Left lung (tissue), 10 donors: ENCODE measurements around the gene SZT2. TPM values are rescaled to one million over a fixed set of nuclear protein-coding genes. Genes with fewer than 3 reads are reported as not detected.

Experiments used
- ATAC-seq: fragments of 200-7000 bp; cut with Tn5 transposase; one replicate; pipeline ENCODE4 v1.9.1; 2020; ENCODE audit warnings: moderate library complexity
- DNase-seq, 4 donors: peaks; one replicate each; pipeline ENCODE4 v3.0.0-alpha.2; 2013 to 2020
- H3K27ac ChIP-seq, 2 donors: fragments of 200-600 bp; sonication (generic) in 1 of 2; one replicate each; pipeline versions ENCODE4 v1.5.0 to v1.8.0; 2020 to 2021
- H3K27me3 ChIP-seq, 2 donors: fragments of 200-600 bp; sonication (generic) in 1 of 2; one replicate each; pipeline versions ENCODE4 v1.5.0 to v1.8.0; 2020 to 2021
- H3K36me3 ChIP-seq, 2 donors: fragments of 200-600 bp; sonication (generic) in 1 of 2; one replicate each; pipeline versions ENCODE4 v1.5.0 to v1.8.0; 2020 to 2021
- H3K4me1 ChIP-seq, 2 donors: fragments of 200-600 bp; one replicate each; pipeline ENCODE4 v1.8.0; 2021
- H3K4me3 ChIP-seq, 2 donors: fragments of 200-600 bp; sonication (generic) in 1 of 2; one replicate each; pipeline versions ENCODE4 v1.5.0 to v1.8.0; 2020 to 2021; ENCODE audit warnings: mild to moderate bottlenecking in 1 of 2
- H3K9me3 ChIP-seq, 2 donors: fragments of 200-600 bp; sonication (generic) in 1 of 2; one replicate each; pipeline versions ENCODE4 v1.5.0 to v1.8.0; 2020 to 2021
- intact Hi-C, 2 donors: fragments of 100-400 bp; cut with DNase I; formaldehyde crosslinking; loops; one replicate each; pipeline versions ENCODE4 v1.11.2 to v1.14.2; 2022
- polyA plus RNA-seq, 6 donors: library from polyadenylated mRNA; unstranded; fragments of 120-200 nt; gene quantifications; one replicate each; pipeline ENCODE4 v1.2.1, GENCODE V29; 2013; ENCODE audit not compliant: insufficient read length in 6 of 6
- total RNA-seq, 2 donors: library from RNA; stranded (reverse); fragmentation: NEBNext Ultra II Directional; extraction: Animal tissue kit (Norgen Biotek cat#: 25700); gene quantifications; one replicate each; pipeline ENCODE4 v1.2.1, GENCODE V29; 2021
- TF ChIP-seq, protein P1 (sequence below), 2 donors: fragments of 200-600 bp; sonication (generic) in 1 of 2; IDR thresholded peaks; one replicate each; pipeline versions ENCODE4 v1.5.0 to v1.8.0; 2021; ENCODE audit warnings: antibody characterized with exemption in 2 of 2
- donor health status: DM: no; HTN: yes; CAD: no.
- donor health status: DM: no; HTN: no; CAD: no.

The SZT2 gene
- total and polyA plus RNA-seq, 8 donors = 25.3 to 68.0 (median 33.1) TPM

DNA sequence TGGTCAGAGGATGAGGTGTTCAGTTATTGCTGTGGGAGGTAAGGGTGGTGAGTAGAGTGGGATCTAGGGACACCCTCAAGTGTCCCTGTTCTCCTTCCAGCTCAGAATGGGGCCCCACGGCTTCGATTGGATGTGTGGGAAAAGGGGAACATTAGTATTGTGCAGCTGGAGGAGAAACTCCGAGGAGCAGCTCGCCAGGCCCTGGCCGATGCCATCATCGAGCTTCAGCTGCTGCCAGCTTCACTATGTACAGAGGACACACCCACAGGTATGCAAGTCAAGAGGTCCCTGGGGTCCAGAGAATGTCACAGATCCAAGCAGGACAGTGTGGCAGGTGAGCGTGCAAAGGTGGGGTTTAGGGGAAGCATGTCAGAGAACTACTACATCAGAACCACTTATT, 50.1 kb downstream of the SZT2 start:
- Histone ChIP-seq H3K27me3 (no peaks in the 10 kb centered on the region), H3K9me3 (no peaks in the 10 kb centered on the region), H3K4me1 (no peaks in the 10 kb centered on the region), H3K36me3 (peaks cover 0 to 97% of the 10 kb centered on the region in 2 donors), H3K27ac (no peak overlapping the region), H3K4me3 (no peak overlapping the region)
- intact Hi-C loops = no loop called here
- ATAC-seq = no peak
- DNase-seq = no peak
- TF ChIP-seq, protein P1, sequence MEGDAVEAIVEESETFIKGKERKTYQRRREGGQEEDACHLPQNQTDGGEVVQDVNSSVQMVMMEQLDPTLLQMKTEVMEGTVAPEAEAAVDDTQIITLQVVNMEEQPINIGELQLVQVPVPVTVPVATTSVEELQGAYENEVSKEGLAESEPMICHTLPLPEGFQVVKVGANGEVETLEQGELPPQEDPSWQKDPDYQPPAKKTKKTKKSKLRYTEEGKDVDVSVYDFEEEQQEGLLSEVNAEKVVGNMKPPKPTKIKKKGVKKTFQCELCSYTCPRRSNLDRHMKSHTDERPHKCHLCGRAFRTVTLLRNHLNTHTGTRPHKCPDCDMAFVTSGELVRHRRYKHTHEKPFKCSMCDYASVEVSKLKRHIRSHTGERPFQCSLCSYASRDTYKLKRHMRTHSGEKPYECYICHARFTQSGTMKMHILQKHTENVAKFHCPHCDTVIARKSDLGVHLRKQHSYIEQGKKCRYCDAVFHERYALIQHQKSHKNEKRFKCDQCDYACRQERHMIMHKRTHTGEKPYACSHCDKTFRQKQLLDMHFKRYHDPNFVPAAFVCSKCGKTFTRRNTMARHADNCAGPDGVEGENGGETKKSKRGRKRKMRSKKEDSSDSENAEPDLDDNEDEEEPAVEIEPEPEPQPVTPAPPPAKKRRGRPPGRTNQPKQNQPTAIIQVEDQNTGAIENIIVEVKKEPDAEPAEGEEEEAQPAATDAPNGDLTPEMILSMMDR (IDR thresholded peaks at IDR 0.05) = no peak

DNA sequence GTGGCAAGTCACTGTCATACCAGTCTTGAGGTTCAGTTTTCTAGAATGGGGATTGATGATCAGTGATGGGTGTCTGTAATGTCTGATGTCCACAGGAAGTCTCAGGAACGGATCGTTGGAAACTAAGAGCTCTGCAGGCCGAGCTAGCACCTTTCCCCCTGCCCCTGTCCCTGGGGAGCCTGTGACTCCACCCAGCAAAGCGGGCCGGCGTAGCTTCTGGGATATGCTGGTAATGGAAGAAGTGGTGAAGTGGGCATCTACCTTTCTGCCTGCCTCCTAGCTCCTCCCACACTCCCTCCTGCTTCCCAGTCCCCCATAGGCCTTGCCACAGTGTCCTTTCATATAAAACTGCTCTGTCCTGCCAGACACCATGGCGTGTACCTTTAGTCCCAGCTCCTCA, 50.7 kb downstream of the SZT2 start:
- TF ChIP-seq, protein P1 (IDR thresholded peaks at IDR 0.05) = no peak
- H3K4me1 ChIP-seq = no peaks in the 10 kb centered on the region
- DNase-seq = no peak
- H3K4me3 ChIP-seq = no peak overlapping the region
- H3K9me3 ChIP-seq = no peaks in the 10 kb centered on the region
- H3K36me3 ChIP-seq = peaks cover 0 to 97% of the 10 kb centered on the region in 2 donors
- intact Hi-C loops = no loop called here
- H3K27ac ChIP-seq = no peak overlapping the region
- H3K27me3 ChIP-seq = no peaks in the 10 kb centered on the region
- no peak for ATAC-seq

DNA sequence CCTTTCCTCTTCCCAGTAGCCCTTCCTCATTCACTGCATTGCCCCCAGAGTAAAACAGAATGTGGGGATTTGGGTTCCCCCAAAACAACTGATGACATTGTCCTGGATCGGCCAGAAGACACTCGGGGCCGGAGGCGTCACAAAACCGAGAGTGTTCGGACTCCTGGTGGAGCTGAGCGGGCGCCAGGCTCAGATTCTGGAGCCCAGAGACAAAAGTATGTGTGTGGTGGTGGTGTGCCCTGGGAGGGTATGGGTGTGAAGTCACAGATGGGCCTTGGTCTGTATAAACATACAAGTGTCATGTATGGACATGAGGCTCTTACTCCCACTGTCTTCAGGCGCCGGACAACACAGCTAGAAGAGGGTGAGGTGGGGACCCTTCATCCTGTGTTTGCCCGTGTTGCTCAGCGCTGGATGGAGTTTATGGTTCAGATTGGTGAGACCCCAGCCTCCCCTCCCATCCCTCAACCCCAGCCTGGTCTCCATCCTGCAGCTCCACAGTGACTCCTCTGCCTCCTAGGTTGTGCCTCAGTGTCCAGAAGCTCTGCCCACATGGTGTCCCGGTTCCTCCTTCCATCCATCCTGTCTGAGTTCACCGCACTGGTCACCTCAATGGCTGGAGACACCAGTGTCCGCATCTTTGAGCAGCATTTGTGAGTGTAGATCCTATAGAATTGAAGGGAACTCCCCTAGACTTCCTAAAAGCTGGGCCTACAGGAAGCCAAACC, 51.6 kb downstream of the SZT2 start:
- Histone ChIP-seq H3K4me3 (no peak overlapping the region), H3K36me3 (peaks cover 0 to 97% of the 10 kb centered on the region in 2 donors), H3K9me3 (no peaks in the 10 kb centered on the region), H3K27ac (no peak overlapping the region), H3K27me3 (no peaks in the 10 kb centered on the region), H3K4me1 (no peaks in the 10 kb centered on the region)
- TF ChIP-seq, protein P1 (IDR thresholded peaks at IDR 0.05) = no peak
- ATAC-seq = no peak
- intact Hi-C loops = no loop called here
- no peak for DNase-seq

DNA sequence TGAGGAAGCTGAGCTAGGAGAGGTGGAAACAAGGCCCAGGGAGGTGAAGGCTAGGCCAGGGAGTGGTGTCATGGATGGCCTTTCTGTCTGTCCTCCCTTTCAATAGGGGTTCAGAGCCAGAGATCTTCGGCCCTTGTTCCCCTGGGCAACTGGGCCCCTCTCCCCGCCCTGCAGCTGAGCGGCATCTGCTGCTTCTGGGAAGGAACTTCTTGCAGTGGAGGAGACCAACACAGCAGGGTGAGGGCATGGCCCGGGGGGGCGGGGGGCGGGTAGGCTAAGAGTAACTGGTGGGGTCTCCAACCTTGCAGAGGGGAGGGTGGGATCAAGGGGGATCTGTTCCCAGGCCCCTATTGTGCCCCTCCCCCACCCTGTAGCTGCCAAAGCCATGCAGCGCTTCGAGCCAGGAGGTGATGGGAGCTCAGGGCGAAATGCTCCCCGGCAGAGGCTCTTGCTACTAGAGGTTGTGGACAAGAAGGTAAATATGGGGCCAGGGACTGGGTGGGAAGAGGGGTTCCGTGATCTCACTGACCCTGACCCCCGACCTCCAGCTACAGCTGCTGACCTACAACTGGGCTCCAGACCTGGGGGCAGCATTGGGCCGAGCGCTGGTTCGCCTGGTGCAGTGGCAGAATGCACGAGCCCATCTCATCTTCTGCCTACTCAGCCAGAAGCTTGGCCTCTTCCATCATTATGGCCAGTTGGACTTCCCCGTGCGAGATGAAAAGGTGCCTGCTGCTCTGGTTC, 52.4 kb downstream of the SZT2 start:
- Histone ChIP-seq H3K4me1 (no peaks in the 10 kb centered on the region), H3K27me3 (no peaks in the 10 kb centered on the region), H3K9me3 (no peaks in the 10 kb centered on the region), H3K27ac (no peak overlapping the region), H3K4me3 (no peak overlapping the region), H3K36me3 (peaks cover 0 to 98% of the 10 kb centered on the region in 2 donors)
- DNase-seq (no peak), ATAC-seq (no peak)
- TF ChIP-seq, protein P1 (IDR thresholded peaks at IDR 0.05) = no peak
- intact Hi-C loops = no loop called here

DNA sequence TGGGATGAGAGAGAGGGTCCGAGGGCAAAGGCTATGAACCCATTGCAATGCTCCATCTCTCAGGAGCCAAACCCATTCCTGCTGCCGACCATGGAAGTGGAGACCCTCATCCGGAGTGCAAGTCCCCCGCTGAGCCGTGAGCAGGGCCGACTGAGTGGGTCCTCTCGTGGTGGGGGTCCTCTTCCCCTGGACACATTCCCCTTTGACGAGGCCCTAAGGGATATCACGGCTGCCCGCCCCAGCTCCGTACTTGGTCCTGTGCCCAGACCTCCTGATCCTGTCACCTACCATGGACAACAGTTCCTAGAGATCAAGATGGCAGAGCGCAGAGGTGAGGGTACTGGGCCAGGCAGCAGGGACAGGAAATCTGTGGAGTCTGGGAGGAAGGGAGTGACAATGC, 53.1 kb downstream of the SZT2 start:
- no peaks in the 10 kb centered on the region for H3K4me1 ChIP-seq
- no peaks in the 10 kb centered on the region for H3K9me3 ChIP-seq
- TF ChIP-seq, protein P1 (IDR thresholded peaks at IDR 0.05) = no peak
- no peak for DNase-seq
- H3K36me3 ChIP-seq = peaks cover 0 to 98% of the 10 kb centered on the region in 2 donors
- H3K27ac ChIP-seq = no peak overlapping the region
- no peak for ATAC-seq
- H3K4me3 ChIP-seq = no peak overlapping the region
- intact Hi-C loops = no loop called here
- H3K27me3 ChIP-seq = no peaks in the 10 kb centered on the region
